HUES48 (cell line): Measurements from ENCODE around the gene LDLRAD4.

ENCODE experiments used
- H3K27ac ChIP-seq: one replicate; pipeline ENCODE4 v1.7.0; 2013; ENCODE audit warnings: low read depth, low read length, inconsistent platforms
- H3K27me3 ChIP-seq: 2 replicates; pipeline ENCODE4 v1.6.1; 2013; ENCODE audit warnings: mild to moderate bottlenecking, low read length; ENCODE audit not compliant: control insufficient read depth, insufficient read depth
- H3K36me3 ChIP-seq: 2 replicates; pipeline ENCODE4 v1.6.1; 2013; ENCODE audit warnings: low read length; ENCODE audit not compliant: control insufficient read depth, insufficient read depth
- H3K4me1 ChIP-seq: 2 replicates; pipeline ENCODE4 v1.6.1; 2013; ENCODE audit warnings: mild to moderate bottlenecking, low read length; ENCODE audit not compliant: control insufficient read depth, insufficient read depth
- H3K4me3 ChIP-seq: 2 replicates; pipeline ENCODE4 v1.5.1; 2013; ENCODE audit warnings: mild to moderate bottlenecking, low read depth, low read length
- H3K9ac ChIP-seq: 2 replicates; pipeline ENCODE4 v1.6.1; 2013; ENCODE audit warnings: mild to moderate bottlenecking, low read depth, low read length, moderate library complexity
- H3K9me3 ChIP-seq: 2 replicates; pipeline ENCODE4 v1.6.1; 2013; ENCODE audit warnings: low read length; ENCODE audit not compliant: control insufficient read depth, insufficient read depth

Gene LDLRAD4

GRCh38 chr18:13303756-13304364 lies 85.3 kb downstream of the LDLRAD4 start:
- no peak overlapping the region for H3K27ac ChIP-seq
- H3K4me1 ChIP-seq = peaks cover 6% of the 10 kb centered on the region
- no peaks in the 10 kb centered on the region for H3K36me3 ChIP-seq
- no peak overlapping the region for H3K9ac ChIP-seq
- H3K4me3 ChIP-seq = no peak overlapping the region
- no peaks in the 10 kb centered on the region for H3K9me3 ChIP-seq
- H3K27me3 ChIP-seq = no peaks in the 10 kb centered on the region

DNA sequence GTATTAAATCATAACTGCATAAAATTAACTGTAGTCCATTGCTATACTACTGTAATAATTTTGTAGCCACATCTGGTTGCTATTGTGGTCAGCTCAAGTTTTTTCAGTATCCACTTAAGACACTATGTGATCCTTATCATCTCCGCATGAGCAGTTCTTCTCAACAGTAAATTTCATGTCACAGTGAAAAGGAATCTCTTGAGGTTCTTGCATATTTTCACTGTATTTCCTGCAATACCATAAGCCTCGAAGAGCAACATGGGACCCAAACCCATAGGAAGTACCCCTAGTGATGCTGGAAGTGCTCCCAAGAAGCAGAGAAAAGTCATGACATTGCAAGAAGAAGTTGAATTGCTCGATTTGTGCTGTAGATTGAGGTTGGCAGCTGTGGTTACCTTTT lies 86.7 kb downstream of the LDLRAD4 start:
- no peaks in the 10 kb centered on the region for H3K36me3 ChIP-seq
- H3K4me3 ChIP-seq = no peak overlapping the region
- no peak overlapping the region for H3K9ac ChIP-seq
- no peaks in the 10 kb centered on the region for H3K27me3 ChIP-seq
- no peaks in the 10 kb centered on the region for H3K9me3 ChIP-seq
- peaks cover 6% of the 10 kb centered on the region for H3K4me1 ChIP-seq
- H3K27ac ChIP-seq = no peak overlapping the region

DNA sequence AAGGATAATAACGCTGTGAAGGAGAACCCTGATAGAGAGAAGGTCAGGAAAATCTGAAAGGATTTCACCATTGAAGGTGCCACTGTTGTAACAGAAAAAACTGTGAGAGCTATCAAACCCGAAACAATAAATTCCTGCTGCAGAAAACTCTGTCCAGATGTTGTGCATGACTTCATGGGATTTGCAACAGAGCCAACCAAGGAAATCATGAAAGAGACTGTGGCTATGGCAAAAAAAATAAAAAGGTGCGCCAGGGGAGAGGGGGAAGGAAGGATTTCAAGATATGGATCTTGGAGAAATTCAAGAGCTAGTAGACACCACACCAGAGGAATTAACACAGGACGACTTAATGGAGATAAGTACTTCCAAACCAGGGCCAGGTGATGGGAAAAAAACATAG lies 88.0 kb downstream of the LDLRAD4 start:
- Histone ChIP-seq H3K9me3 (no peaks in the 10 kb centered on the region), H3K27me3 (no peaks in the 10 kb centered on the region), H3K4me1 (peaks cover 6% of the 10 kb centered on the region), H3K36me3 (no peaks in the 10 kb centered on the region), H3K27ac (no peak overlapping the region), H3K4me3 (no peak overlapping the region), H3K9ac (no peak overlapping the region)

- Histone ChIP-seq H3K4me3 (no peak overlapping the region), H3K27ac (no peak overlapping the region), H3K27me3 (no peaks in the 10 kb centered on the region), H3K9ac (no peak overlapping the region), H3K4me1 (no peaks in the 10 kb centered on the region), H3K9me3 (no peaks in the 10 kb centered on the region), H3K36me3 (no peaks in the 10 kb centered on the region)
Measured at GRCh38 chr18:13308369-13308768, 89.8 kb downstream of the LDLRAD4 start.

- Histone ChIP-seq H3K36me3 (no peaks in the 10 kb centered on the region), H3K27ac (no peak overlapping the region), H3K9ac (no peak overlapping the region), H3K4me3 (no peak overlapping the region), H3K27me3 (no peaks in the 10 kb centered on the region), H3K4me1 (no peaks in the 10 kb centered on the region), H3K9me3 (no peaks in the 10 kb centered on the region)
Measured at GRCh38 chr18:13309031-13309747, 90.6 kb downstream of the LDLRAD4 start.

- no peaks in the 10 kb centered on the region for H3K36me3 ChIP-seq
- no peaks in the 10 kb centered on the region for H3K27me3 ChIP-seq
- no peaks in the 10 kb centered on the region for H3K9me3 ChIP-seq
- no peaks in the 10 kb centered on the region for H3K4me1 ChIP-seq
- no peak overlapping the region for H3K9ac ChIP-seq
- no peak overlapping the region for H3K4me3 ChIP-seq
- H3K27ac ChIP-seq = no peak overlapping the region
Measured at GRCh38 chr18:13309748-13310670, 91.4 kb downstream of the LDLRAD4 start.

DNA sequence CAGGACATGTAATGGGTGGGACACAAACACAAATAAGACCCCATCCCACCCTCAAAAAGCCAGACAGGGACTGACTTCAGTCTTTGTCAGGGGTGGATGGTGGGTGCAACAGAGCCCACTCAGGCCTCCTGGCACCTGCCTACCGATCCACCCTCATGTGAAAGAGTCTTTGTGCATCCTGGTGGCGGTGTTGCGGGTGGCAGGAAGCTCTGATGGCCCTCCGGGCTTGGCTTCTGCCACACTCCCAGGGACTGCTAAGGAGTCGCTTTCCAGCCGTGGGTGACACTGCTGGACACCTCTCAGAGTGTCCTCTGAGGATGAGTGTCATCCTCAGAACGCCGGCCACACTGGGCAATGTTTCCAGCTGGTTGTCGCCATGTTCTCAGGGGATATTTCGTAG lies 92.6 kb downstream of the LDLRAD4 start:
- H3K4me1 ChIP-seq = no peaks in the 10 kb centered on the region
- no peaks in the 10 kb centered on the region for H3K27me3 ChIP-seq
- H3K9ac ChIP-seq = no peak overlapping the region
- H3K4me3 ChIP-seq = no peak overlapping the region
- peaks cover 8% of the 10 kb centered on the region; the same call in 1 of the 2 replicates for H3K9me3 ChIP-seq
- H3K27ac ChIP-seq = no peak overlapping the region
- no peaks in the 10 kb centered on the region for H3K36me3 ChIP-seq

GRCh38 chr18:13312515-13312914 lies 94.0 kb downstream of the LDLRAD4 start:
- no peak overlapping the region for H3K4me3 ChIP-seq
- no peak overlapping the region for H3K27ac ChIP-seq
- no peaks in the 10 kb centered on the region for H3K36me3 ChIP-seq

GRCh38 chr18:13313006-13313686 lies 94.6 kb downstream of the LDLRAD4 start:
- Histone ChIP-seq H3K36me3 (no peaks in the 10 kb centered on the region), H3K27me3 (no peaks in the 10 kb centered on the region), H3K4me1 (no peaks in the 10 kb centered on the region), H3K9me3 (peaks cover 15% of the 10 kb centered on the region; the same call in 1 of the 2 replicates), H3K27ac (no peak overlapping the region), H3K4me3 (no peak overlapping the region), H3K9ac (no peak overlapping the region)

More at GRCh38 chr18:13312515-13312914, 94.0 kb downstream of the LDLRAD4 start:
- Histone ChIP-seq H3K27me3 (no peaks in the 10 kb centered on the region), H3K9ac (no peak overlapping the region), H3K9me3 (peaks cover 15% of the 10 kb centered on the region; the same call in 1 of the 2 replicates), H3K4me1 (no peaks in the 10 kb centered on the region)

DNA sequence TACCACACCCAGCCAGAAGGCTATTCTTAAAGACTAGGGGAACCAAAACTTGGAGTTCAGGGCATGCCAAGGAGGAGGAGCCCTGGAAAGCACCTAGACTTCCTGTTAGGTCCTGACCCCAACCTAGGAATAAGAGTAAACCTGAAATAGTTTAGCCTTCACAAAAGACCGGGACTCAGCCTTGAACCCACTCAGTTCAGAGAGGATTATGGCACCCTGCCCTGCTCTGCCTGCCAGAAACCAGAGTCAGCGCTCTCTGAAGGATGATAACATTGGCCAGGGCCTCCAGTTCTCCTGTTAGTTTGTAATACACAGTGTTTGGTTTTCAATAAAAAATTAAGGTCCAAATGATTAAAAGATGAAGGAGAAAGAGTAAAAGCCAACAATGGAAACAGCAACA lies 96.4 kb downstream of the LDLRAD4 start:
- Histone ChIP-seq H3K4me3 (no peak overlapping the region), H3K27ac (no peak overlapping the region), H3K27me3 (no peaks in the 10 kb centered on the region), H3K36me3 (no peaks in the 10 kb centered on the region), H3K9me3 (peaks cover 15% of the 10 kb centered on the region; the same call in 1 of the 2 replicates), H3K9ac (no peak overlapping the region), H3K4me1 (no peaks in the 10 kb centered on the region)
